Loucy (cell line): ENCODE measurements around the gene GARIN3.

ENCODE experiments used
- H2AFZ ChIP-seq: fragments of 200-600 bp; sonication (generic); 2 replicates; pipeline ENCODE4 v1.6.0; 2016; ENCODE audit warnings: antibody characterized with exemption, mild to moderate bottlenecking, low read length, moderate library complexity
- H3F3A ChIP-seq: fragments of 200-600 bp; 2 replicates; pipeline ENCODE4 v1.6.0; 2016; ENCODE audit warnings: antibody characterized with exemption, low read depth, mild to moderate bottlenecking
- H3K27me3 ChIP-seq: fragments of 200-600 bp; sonication (generic); 2 replicates; pipeline ENCODE4 v1.6.1; 2014; ENCODE audit warnings: low read length, mild to moderate bottlenecking; ENCODE audit not compliant: insufficient read depth, poor library complexity, severe bottlenecking
- H3K36me3 ChIP-seq: fragments of 200-600 bp; sonication (generic); 2 replicates; pipeline ENCODE4 v1.6.1; 2016; ENCODE audit warnings: low read length; ENCODE audit not compliant: insufficient read depth
- H3K4me1 ChIP-seq: fragments of 200-600 bp; sonication (generic); 2 replicates; pipeline ENCODE4 v1.5.1; 2014; ENCODE audit warnings: low read length, mild to moderate bottlenecking; ENCODE audit not compliant: insufficient read depth, poor library complexity, severe bottlenecking
- H3K4me2 ChIP-seq: fragments of 200-600 bp; sonication (generic); 2 replicates; pipeline ENCODE4 v1.6.0; 2014; ENCODE audit warnings: antibody characterized with exemption, low read length, low read depth, mild to moderate bottlenecking; ENCODE audit not compliant: poor library complexity, severe bottlenecking
- H3K4me3 ChIP-seq: fragments of 200-600 bp; sonication (generic); 2 replicates; pipeline ENCODE4 v1.5.1; 2014; ENCODE audit warnings: low read length, mild to moderate bottlenecking, mixed read lengths; ENCODE audit not compliant: poor library complexity, severe bottlenecking
- H3K79me2 ChIP-seq: fragments of 200-600 bp; sonication (generic); 2 replicates; pipeline ENCODE4 v1.6.1; 2014; ENCODE audit warnings: low read length; ENCODE audit not compliant: insufficient read depth
- H3K9ac ChIP-seq: fragments of 200-600 bp; sonication (generic); 2 replicates; pipeline ENCODE4 v1.6.0; 2014; ENCODE audit warnings: mild to moderate bottlenecking, low read depth, low read length, moderate library complexity; ENCODE audit not compliant: poor library complexity, severe bottlenecking
- H3K9me2 ChIP-seq: fragments of 200-600 bp; sonication (generic); replicated peaks from 2 replicates; pipeline ENCODE4 v1.6.1; 2016; ENCODE audit warnings: low read depth, low read length, mixed read lengths
- H3K9me3 ChIP-seq: fragments of 200-600 bp; sonication (generic); 2 replicates; pipeline ENCODE4 v1.6.1; 2014; ENCODE audit warnings: mild to moderate bottlenecking, antibody characterized with exemption, low read length, low read depth; ENCODE audit not compliant: insufficient read depth
- H4K20me1 ChIP-seq: fragments of 200-600 bp; sonication (generic); 2 replicates; pipeline ENCODE4 v1.6.0; 2014; ENCODE audit warnings: antibody characterized with exemption, low read length, mild to moderate bottlenecking; ENCODE audit not compliant: insufficient read depth, poor library complexity, severe bottlenecking
- EZH2phosphoT487 ChIP-seq: fragments of 200-600 bp; IDR thresholded peaks from 2 replicates; pipeline ENCODE4 v1.6.1; 2018; ENCODE audit warnings: antibody characterized with exemption, mild to moderate bottlenecking, moderate library complexity, borderline replicate concordance
- TF ChIP-seq, protein P1 (sequence below): fragments of 200-600 bp; sonication (generic); conservative IDR thresholded peaks from 2 replicates; pipeline ENCODE4 v1.5.1; 2014; ENCODE audit warnings: mild to moderate bottlenecking, antibody characterized with exemption, low read length

GARIN3 gene

DNA sequence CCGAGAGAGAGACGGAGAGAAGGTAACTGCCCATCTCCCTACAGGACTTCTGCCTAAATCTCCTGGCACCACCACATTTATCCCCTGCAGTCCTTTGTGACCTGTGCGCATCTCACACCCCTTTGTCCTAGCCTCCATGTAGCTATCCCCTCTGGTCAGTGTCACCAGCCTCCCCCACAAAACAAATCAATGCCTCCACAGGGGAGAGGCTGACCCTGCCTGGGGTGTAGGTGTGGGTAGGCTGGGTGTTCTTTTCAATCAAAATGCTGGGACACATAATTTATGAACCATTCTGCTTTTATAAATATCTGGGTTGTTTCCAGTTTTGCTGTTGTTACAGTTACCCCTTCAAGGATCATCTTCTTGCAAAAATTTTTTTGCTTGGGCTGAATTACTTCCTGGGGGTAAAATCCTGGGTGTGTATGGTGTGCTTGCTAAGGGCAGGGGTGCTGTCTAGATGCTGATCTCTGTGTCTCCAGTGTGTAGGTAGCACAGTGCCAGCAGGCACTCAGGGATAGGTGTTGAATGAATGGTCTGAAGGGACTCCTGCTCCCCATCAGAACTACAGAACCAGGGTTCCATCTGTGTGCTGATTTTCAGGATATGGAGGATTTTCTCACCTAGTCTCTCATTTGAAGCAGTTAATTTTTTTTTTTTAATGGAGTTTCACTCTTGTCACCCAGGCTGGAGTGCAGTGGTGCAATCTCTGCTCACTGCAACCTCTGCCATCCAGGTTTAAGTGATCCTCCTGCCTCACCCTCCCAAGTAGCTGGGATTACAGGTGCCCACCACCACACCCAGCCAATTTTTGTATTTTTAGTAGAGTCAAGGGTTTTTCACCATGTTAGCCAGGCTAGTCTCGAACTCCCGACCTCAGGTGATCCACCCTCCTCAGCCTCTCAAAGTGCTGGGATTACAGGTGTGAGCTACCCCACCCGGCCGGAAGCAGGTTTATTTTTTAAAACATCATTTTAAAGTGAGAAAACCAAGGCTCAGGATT, at the start of gene GARIN3:
GARIN3 (minus strand) TSS at position 51 of the 1,000 bp plus-strand sequence. CDS start 96 bp downstream, outside the sequence.
- Histone ChIP-seq H3K4me3 (no peak within 1 kb of the TSS), H3K27me3 (no peaks in the 10 kb centered on the region), H3K36me3 (no peaks in the 10 kb centered on the region), H4K20me1 (no peaks in the 10 kb centered on the region), H3K9ac (no peak within 1 kb of the TSS), H3K4me2 (no peak within 1 kb of the TSS), H3K9me2 (no peaks in the 10 kb centered on the region), H2AFZ (no peak within 1 kb of the TSS), H3K4me1 (no peaks in the 10 kb centered on the region), H3K79me2 (no peaks in the 10 kb centered on the region), H3F3A (no peaks in the 10 kb centered on the region), H3K9me3 (no peaks in the 10 kb centered on the region)
- TF ChIP-seq, protein P1, sequence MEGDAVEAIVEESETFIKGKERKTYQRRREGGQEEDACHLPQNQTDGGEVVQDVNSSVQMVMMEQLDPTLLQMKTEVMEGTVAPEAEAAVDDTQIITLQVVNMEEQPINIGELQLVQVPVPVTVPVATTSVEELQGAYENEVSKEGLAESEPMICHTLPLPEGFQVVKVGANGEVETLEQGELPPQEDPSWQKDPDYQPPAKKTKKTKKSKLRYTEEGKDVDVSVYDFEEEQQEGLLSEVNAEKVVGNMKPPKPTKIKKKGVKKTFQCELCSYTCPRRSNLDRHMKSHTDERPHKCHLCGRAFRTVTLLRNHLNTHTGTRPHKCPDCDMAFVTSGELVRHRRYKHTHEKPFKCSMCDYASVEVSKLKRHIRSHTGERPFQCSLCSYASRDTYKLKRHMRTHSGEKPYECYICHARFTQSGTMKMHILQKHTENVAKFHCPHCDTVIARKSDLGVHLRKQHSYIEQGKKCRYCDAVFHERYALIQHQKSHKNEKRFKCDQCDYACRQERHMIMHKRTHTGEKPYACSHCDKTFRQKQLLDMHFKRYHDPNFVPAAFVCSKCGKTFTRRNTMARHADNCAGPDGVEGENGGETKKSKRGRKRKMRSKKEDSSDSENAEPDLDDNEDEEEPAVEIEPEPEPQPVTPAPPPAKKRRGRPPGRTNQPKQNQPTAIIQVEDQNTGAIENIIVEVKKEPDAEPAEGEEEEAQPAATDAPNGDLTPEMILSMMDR = no peak
- TF ChIP-seq EZH2phosphoT487 = no peak

GRCh38 chr5:157215514-157216167, 49.6 kb upstream of the GARIN3 start:
- Histone ChIP-seq H3K9me3 (no peaks in the 10 kb centered on the region), H3K9me2 (no peaks in the 10 kb centered on the region), H3K79me2 (no peaks in the 10 kb centered on the region), H3K27me3 (no peaks in the 10 kb centered on the region), H3K36me3 (peaks cover 91% of the 10 kb centered on the region; the same call in 1 of the 2 replicates), H3K4me1 (no peaks in the 10 kb centered on the region), H4K20me1 (no peaks in the 10 kb centered on the region), H3K9ac (no peak overlapping the region), H3K4me3 (no peak overlapping the region), H3K4me2 (no peak overlapping the region), H2AFZ (no peak overlapping the region), H3F3A (no peaks in the 10 kb centered on the region)
- TF ChIP-seq, protein P1 = no peak
- no peak for TF ChIP-seq EZH2phosphoT487

DNA sequence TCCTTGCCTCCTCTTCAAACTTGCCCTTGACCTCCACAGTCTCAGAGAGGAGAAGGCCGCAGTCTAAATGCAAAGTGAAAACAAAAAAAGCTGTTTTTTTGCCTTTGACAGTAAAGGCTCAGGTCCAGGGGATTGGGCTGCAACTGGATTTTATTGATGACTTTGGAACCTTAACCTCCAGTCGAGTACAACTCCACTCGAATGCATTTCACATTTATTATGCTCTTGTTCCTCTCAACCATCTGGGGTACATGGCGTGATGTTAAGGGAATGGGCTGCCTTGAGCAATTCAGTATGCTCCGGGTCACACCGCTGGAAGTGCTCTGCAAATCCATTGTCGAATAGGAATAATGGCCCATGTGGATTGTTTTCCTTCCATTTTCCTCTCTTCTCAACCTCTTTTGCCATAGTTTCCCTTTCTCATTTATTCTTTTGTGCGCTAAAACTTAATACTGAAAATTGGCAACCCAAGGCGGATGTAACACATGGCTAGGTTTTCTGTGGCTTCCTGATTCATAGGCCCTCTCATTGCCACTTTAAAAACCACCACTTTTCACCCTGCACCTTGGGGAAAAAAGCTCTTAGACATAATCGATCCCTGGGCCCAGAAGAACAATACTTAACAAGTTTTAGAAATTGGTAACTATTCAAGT, 48.9 kb upstream of the GARIN3 start:
- Histone ChIP-seq H3K36me3 (peaks cover 90% of the 10 kb centered on the region; the same call in 1 of the 2 replicates), H3K4me1 (no peaks in the 10 kb centered on the region)

More for the DNA sequence above, 48.9 kb upstream of the GARIN3 start:
- Histone ChIP-seq H3K4me3 (no peak overlapping the region), H3K9me3 (no peaks in the 10 kb centered on the region), H3F3A (no peaks in the 10 kb centered on the region), H3K27me3 (no peaks in the 10 kb centered on the region), H3K9me2 (no peaks in the 10 kb centered on the region), H3K79me2 (no peaks in the 10 kb centered on the region), H3K4me2 (no peak overlapping the region), H3K9ac (no peak overlapping the region), H4K20me1 (no peaks in the 10 kb centered on the region), H2AFZ (no peak overlapping the region)
- TF ChIP-seq, protein P1 = no peak
- TF ChIP-seq EZH2phosphoT487 = no peak
